Measurements from ENCODE around the gene NLGN1. TPM values are rescaled to one million over a fixed set of nuclear protein-coding genes. Genes with fewer than 3 reads are reported as not detected.
A peak's percentile ranks its signal among the peaks of the same experiment; 100 is the strongest.

Gene NLGN1
- total and polyA plus RNA-seq, 2 of the 8 experiments (the other 6 are each of a cell fraction or from before 2014, with no cell fraction given): 7.8 to 14.8 TPM

DNA sequence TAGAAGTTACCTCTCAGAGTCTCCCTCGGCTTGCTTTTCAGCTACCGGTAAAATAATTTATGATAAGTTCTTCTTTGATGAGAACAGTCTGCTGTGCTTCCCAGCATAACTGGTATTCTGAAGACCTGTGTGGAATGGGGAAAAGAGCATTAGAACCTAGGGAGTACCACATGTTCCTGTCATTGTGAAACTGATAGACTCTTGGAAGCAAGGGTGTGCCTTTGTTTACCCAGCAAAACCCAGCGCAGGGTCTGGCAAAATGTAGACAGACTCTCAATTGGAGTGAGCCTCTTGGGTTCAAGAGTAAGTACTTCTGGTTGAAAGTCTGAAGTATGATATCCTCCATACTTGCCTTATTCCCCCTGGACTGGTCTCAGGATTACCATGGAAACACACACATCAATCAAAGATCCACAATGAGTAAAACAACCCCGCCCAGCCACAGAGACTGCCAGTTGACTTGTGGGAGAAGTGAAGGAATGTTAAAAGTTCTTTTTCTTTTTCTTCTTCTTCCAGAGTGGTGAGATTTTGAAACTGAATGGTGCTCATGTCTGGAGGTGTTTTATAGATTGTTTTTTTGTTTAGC, 809.2 kb downstream of the NLGN1 start:
- Histone ChIP-seq H3K14ac (ENCODE audit: insufficient read length) (no peak overlapping the region), H3K4me3 (ENCODE audit: extremely low read depth in 1 of 4, insufficient read depth in 2 of 4, low read depth in 3 of 4, low read length in 4 of 4) (no peak overlapping the region), H2AFZ (ENCODE audit: low read length) (no peak overlapping the region), H3K23ac (ENCODE audit: insufficient read length) (no peak overlapping the region), H2BK15ac (ENCODE audit: low read length) (no peak overlapping the region), H3K4me2 (ENCODE audit: insufficient read depth in 1 of 2, low read depth in 2 of 2, low read length in 2 of 2) (no peak overlapping the region), H3K18ac (ENCODE audit: extremely low read depth, low read length) (no peak overlapping the region), H3K27me3 (replicated peaks in 1 of 4; ENCODE audit: control insufficient read depth in 3 of 4, extremely low read depth in 1 of 4, insufficient read depth in 3 of 4, low read length in 3 of 4) (no peaks in the 10 kb centered on the region), H3K27ac (ENCODE audit: low read depth, low read length) (no peak overlapping the region), H3K23me2 (ENCODE audit: low read depth, low read length) (no peaks in the 10 kb centered on the region), H3K4ac (replicated peaks; ENCODE audit: insufficient read length, low read depth, low read length) (no peak overlapping the region), H3K79me1 (ENCODE audit: low read depth, low read length) (no peaks in the 10 kb centered on the region), H4K5ac (ENCODE audit: insufficient read length, low read depth, low read length) (no peak overlapping the region), H3K9me3 (ENCODE audit: insufficient read depth in 2 of 2, low read depth in 1 of 2, low read length in 1 of 2) (no peaks in the 10 kb centered on the region; a peak in 1 of 4 replicates), H4K20me1 (replicated peaks in 1 of 2; ENCODE audit: control insufficient read depth in 1 of 2, insufficient read depth in 2 of 2, low read length in 2 of 2) (no peaks in the 10 kb centered on the region), H4K8ac (ENCODE audit: extremely low read depth, insufficient read depth, low read length) (no peak overlapping the region), H2BK20ac (ENCODE audit: low read length) (no peak overlapping the region), H4K91ac (replicated peaks; ENCODE audit: insufficient read length, low read length) (no peak overlapping the region), H3K36me3 (ENCODE audit: control insufficient read depth in 2 of 4, insufficient read depth in 4 of 4, low read length in 3 of 4) (no peaks in the 10 kb centered on the region), H3K4me1 (replicated peaks in 1 of 4; ENCODE audit: control insufficient read depth in 3 of 4, insufficient read depth in 4 of 4, low read length in 3 of 4) (no peaks in the 10 kb centered on the region; a peak in 1 of 7 replicates), H2BK120ac (replicated peaks; ENCODE audit: low read depth, low read length) (no peak overlapping the region), H2BK5ac (ENCODE audit: low read depth, low read length) (no peak overlapping the region), H3K9ac (replicated peaks in 1 of 4; ENCODE audit: extremely low read depth in 1 of 4, low read depth in 3 of 4, low read length in 3 of 4) (no peak overlapping the region), H2AK5ac (ENCODE audit: low read depth, low read length) (no peak overlapping the region; the same call in 1 of the 2 replicates), H2BK12ac (ENCODE audit: low read depth, low read length) (peak overlapping the region; percentile 42; the same call in 1 of the 2 replicates), H3K56ac (replicated peaks; ENCODE audit: insufficient read length, low read depth, low read length) (no peak overlapping the region), H3K79me2 (ENCODE audit: control insufficient read depth in 1 of 2, insufficient read depth in 2 of 2, low read length in 2 of 2) (no peaks in the 10 kb centered on the region)
- TF ChIP-seq RBBP5 (IDR thresholded peaks at IDR 0.05; ENCODE audit: borderline replicate concordance, low read depth, low read length) (no peak), BACH1 (IDR thresholded peaks at IDR 0.05; ENCODE audit: low read length) (no peak), CHD1 (IDR thresholded peaks at IDR 0.05; ENCODE audit: low read depth, low read length) (no peak), FOSL1 (IDR thresholded peaks at IDR 0.05; ENCODE audit: insufficient read depth, low read depth, low read length) (no peak), CBX5 (IDR thresholded peaks at IDR 0.05; ENCODE audit: low read depth, low read length) (no peak), TCF12 (IDR thresholded peaks at IDR 0.05; ENCODE audit: low read depth, low read length) (no peak), HDAC2 (IDR thresholded peaks at IDR 0.05; ENCODE audit: borderline replicate concordance in 1 of 2, low read depth in 2 of 2, low read length in 2 of 2) (no peak)
- ChIA-PET POLR2A (ENCODE audit: partially characterized antibody) (no interaction called here), CTCF (ENCODE audit: partially characterized antibody) (interaction anchor here (1.0 kb wide), 1 partner anchor 27 kb away, joined by 3 read pairs; no protein-coding TSS in a partner anchor)
- FAIRE-seq (no peak), DNase-seq (ENCODE audit: low read depth in 1 of 2, low spot score in 2 of 2) (no peak)
- 99% methylated on average over 4 of the region's 4 CpGs; no CpG with 5 or more reads in 1 of the 2 experiments for WGBS, 2 experiments (ENCODE audit: extremely low coverage in 1 of 2, insufficient coverage in 1 of 2, insufficient read length in 1 of 2, insufficient replicate concordance in 2 of 2, low coverage in 1 of 2, low lambda C conversion rate in 2 of 2, missing lambda C conversion rate in 1 of 2)
